DND-41 (cell line): ENCODE results near the gene ASIC4.

Experiments used
- ATAC-seq: fragments of 200-7000 bp; cut with Tn5 transposase; 3 replicates; pipeline ENCODE4 v1.9.1; 2021; ENCODE audit warnings: low read depth; ENCODE audit not compliant: insufficient read depth
- DNase-seq: peaks from one replicate; pipeline ENCODE4 v3.0.0-alpha.2; 2020
- H2AFZ ChIP-seq: 2 replicates; pipeline ENCODE4 v1.6.0; 2012; ENCODE audit warnings: low read depth, low read length
- H3K27ac ChIP-seq: 2 replicates; pipeline ENCODE4 v1.5.1; 2012; ENCODE audit warnings: low read length, inconsistent platforms
- H3K27me3 ChIP-seq: fragments of 200-600 bp; sonication (generic); 2 replicates; pipeline ENCODE4 v1.6.0; 2012; ENCODE audit warnings: low read length, mild to moderate bottlenecking, inconsistent platforms; ENCODE audit not compliant: insufficient read depth, poor library complexity
- H3K36me3 ChIP-seq: 2 replicates; pipeline ENCODE4 v1.5.1; 2012; ENCODE audit warnings: low read length, inconsistent platforms; ENCODE audit not compliant: insufficient read depth
- H3K4me1 ChIP-seq: 2 replicates; pipeline ENCODE4 v1.5.1; 2012; ENCODE audit warnings: mild to moderate bottlenecking, low read length; ENCODE audit not compliant: insufficient read depth
- H3K4me2 ChIP-seq: 2 replicates; pipeline ENCODE4 v1.6.0; 2012; ENCODE audit warnings: mild to moderate bottlenecking, moderate library complexity, low read length, inconsistent platforms; ENCODE audit not compliant: insufficient read depth
- H3K4me3 ChIP-seq, 2 experiments: fragments of 200-600 bp in 1 of 2; shearing (Covaris generic) in 1 of 2; 2 replicates each; pipeline ENCODE4 v1.5.1; 2012 to 2016; ENCODE audit warnings: inconsistent platforms in 2 of 2, low read length in 2 of 2, mild to moderate bottlenecking in 2 of 2, low read depth in 1 of 2, moderate library complexity in 1 of 2
- H3K79me2 ChIP-seq: 2 replicates; pipeline ENCODE4 v1.6.0; 2012; ENCODE audit warnings: low read length, inconsistent platforms; ENCODE audit not compliant: insufficient read depth
- H3K9ac ChIP-seq: 2 replicates; pipeline ENCODE4 v1.6.0; 2012; ENCODE audit warnings: low read depth, mild to moderate bottlenecking, inconsistent platforms, low read length, moderate library complexity
- H3K9me3 ChIP-seq: 2 replicates; pipeline ENCODE4 v1.5.1; 2012; ENCODE audit warnings: low read length, moderate library complexity, mild to moderate bottlenecking, inconsistent platforms; ENCODE audit not compliant: insufficient read depth, severe bottlenecking
- H4K20me1 ChIP-seq: 2 replicates; pipeline ENCODE4 v1.6.0; 2012; ENCODE audit warnings: low read length; ENCODE audit not compliant: insufficient read depth
- EZH2 ChIP-seq: IDR thresholded peaks from 3 replicates; pipeline ENCODE4 v1.6.1; 2012; ENCODE audit warnings: borderline replicate concordance, low read depth, mild to moderate bottlenecking, moderate library complexity, low read length, inconsistent platforms; ENCODE audit not compliant: severe bottlenecking
- TF ChIP-seq, protein P1 (sequence below): IDR thresholded peaks from 2 replicates; pipeline ENCODE4 v1.5.1; 2012; ENCODE audit warnings: borderline replicate concordance, low read length, moderate library complexity, mild to moderate bottlenecking; ENCODE audit not compliant: poor library complexity, severe bottlenecking; ENCODE audit errors: extremely low read depth

ASIC4 gene

GRCh38 chr2:219488844-219489194 is 25.5 kb upstream of the ASIC4 start:
- no peak overlapping the region for H2AFZ ChIP-seq
- no peak for DNase-seq
- H3K36me3 ChIP-seq, result no peaks in the 10 kb centered on the region
- no peaks in the 10 kb centered on the region; the same call in none of the 2 replicates for H4K20me1 ChIP-seq
- no peaks in the 10 kb centered on the region for H3K79me2 ChIP-seq
- no peaks in the 10 kb centered on the region for H3K9me3 ChIP-seq
- no peaks in the 10 kb centered on the region for H3K27me3 ChIP-seq
- H3K4me3 ChIP-seq, result no peak overlapping the region
- no peaks in the 10 kb centered on the region for H3K4me1 ChIP-seq
- no peak for ATAC-seq
- H3K27ac ChIP-seq, result no peak overlapping the region
- TF ChIP-seq EZH2, result no peak
- TF ChIP-seq, protein P1, sequence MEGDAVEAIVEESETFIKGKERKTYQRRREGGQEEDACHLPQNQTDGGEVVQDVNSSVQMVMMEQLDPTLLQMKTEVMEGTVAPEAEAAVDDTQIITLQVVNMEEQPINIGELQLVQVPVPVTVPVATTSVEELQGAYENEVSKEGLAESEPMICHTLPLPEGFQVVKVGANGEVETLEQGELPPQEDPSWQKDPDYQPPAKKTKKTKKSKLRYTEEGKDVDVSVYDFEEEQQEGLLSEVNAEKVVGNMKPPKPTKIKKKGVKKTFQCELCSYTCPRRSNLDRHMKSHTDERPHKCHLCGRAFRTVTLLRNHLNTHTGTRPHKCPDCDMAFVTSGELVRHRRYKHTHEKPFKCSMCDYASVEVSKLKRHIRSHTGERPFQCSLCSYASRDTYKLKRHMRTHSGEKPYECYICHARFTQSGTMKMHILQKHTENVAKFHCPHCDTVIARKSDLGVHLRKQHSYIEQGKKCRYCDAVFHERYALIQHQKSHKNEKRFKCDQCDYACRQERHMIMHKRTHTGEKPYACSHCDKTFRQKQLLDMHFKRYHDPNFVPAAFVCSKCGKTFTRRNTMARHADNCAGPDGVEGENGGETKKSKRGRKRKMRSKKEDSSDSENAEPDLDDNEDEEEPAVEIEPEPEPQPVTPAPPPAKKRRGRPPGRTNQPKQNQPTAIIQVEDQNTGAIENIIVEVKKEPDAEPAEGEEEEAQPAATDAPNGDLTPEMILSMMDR, result no peak
- H3K4me2 ChIP-seq, result no peak overlapping the region
- no peak overlapping the region for H3K9ac ChIP-seq

DNA sequence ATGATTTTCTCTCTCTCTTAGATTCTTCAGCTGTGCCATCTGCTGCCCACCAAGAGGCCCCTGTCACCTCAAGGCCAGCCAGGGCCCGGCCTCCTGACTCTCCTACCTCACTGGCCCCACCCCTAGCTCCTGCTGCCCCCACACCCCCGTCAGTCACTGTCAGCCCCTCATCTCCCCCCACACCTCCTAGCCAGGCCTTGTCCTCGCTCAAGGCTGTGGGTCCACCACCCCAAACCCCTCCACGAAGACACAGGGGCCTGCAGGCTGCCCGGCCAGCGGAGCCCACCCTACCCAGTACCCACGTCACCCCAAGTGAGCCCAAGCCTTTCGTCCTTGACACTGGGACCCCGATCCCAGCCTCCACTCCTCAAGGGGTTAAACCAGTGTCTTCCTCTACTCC is 25.0 kb upstream of the ASIC4 start:
- Histone ChIP-seq H3K9ac (no peak overlapping the region), H3K9me3 (no peaks in the 10 kb centered on the region), H3K27me3 (no peaks in the 10 kb centered on the region), H3K4me2 (no peak overlapping the region), H3K4me1 (no peaks in the 10 kb centered on the region), H4K20me1 (no peaks in the 10 kb centered on the region; the same call in none of the 2 replicates), H3K4me3 (no peak overlapping the region), H2AFZ (no peak overlapping the region), H3K27ac (no peak overlapping the region), H3K79me2 (no peaks in the 10 kb centered on the region), H3K36me3 (no peaks in the 10 kb centered on the region)
- no peak for ATAC-seq
- TF ChIP-seq EZH2, result no peak
- DNase-seq, result no peak

GRCh38 chr2:219490186-219490585 is 24.1 kb upstream of the ASIC4 start:
- Histone ChIP-seq H4K20me1 (no peaks in the 10 kb centered on the region; the same call in none of the 2 replicates), H3K4me1 (no peaks in the 10 kb centered on the region), H3K79me2 (no peaks in the 10 kb centered on the region), H3K36me3 (no peaks in the 10 kb centered on the region), H3K9me3 (no peaks in the 10 kb centered on the region), H2AFZ (no peak overlapping the region), H3K27me3 (peaks cover under 1% of the 10 kb centered on the region), H3K4me2 (no peak overlapping the region), H3K4me3 (no peak overlapping the region), H3K9ac (no peak overlapping the region), H3K27ac (no peak overlapping the region)
- ATAC-seq, result no peak
- no peak for DNase-seq
- TF ChIP-seq, protein P1, result no peak
- no peak for TF ChIP-seq EZH2

DNA sequence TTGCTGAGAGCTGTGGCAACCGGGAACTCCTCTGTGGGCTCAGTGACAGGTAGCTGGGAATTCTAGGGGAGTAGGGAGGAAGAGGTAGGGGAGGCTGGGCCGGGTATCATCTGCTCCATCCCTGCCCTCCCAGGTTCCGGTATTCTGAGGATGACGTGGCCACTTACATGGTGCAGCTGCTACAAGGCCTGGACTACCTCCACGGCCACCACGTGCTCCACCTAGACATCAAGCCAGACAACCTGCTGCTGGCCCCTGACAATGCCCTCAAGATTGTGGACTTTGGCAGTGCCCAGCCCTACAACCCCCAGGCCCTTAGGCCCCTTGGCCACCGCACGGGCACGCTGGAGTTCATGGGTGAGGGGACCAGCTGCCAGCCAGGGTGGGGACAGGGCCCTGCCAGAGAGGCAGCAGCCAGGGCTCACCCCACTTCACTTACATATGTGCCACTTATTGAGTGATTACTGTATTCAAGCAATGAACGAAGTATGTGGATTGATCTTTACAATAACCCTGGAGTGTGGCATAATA is 23.6 kb upstream of the ASIC4 start:
- no peak for TF ChIP-seq EZH2
- TF ChIP-seq, protein P1, result no peak
- H3K4me1 ChIP-seq, result peaks cover 3% of the 10 kb centered on the region; the same call in 1 of the 2 replicates
- H3K27me3 ChIP-seq, result peaks cover 2% of the 10 kb centered on the region
- no peak overlapping the region for H3K9ac ChIP-seq
- no peaks in the 10 kb centered on the region; the same call in none of the 2 replicates for H4K20me1 ChIP-seq
- H3K36me3 ChIP-seq, result no peaks in the 10 kb centered on the region
- ATAC-seq, result no peak
- no peak overlapping the region for H3K4me2 ChIP-seq
- no peak overlapping the region for H3K27ac ChIP-seq
- no peaks in the 10 kb centered on the region for H3K9me3 ChIP-seq
- DNase-seq, result no peak
- H2AFZ ChIP-seq, result no peak overlapping the region
- H3K79me2 ChIP-seq, result no peaks in the 10 kb centered on the region
- no peak overlapping the region for H3K4me3 ChIP-seq
